Measurements from ENCODE around the gene SCUBE1.

- TF ChIP-seq, protein P1, sequence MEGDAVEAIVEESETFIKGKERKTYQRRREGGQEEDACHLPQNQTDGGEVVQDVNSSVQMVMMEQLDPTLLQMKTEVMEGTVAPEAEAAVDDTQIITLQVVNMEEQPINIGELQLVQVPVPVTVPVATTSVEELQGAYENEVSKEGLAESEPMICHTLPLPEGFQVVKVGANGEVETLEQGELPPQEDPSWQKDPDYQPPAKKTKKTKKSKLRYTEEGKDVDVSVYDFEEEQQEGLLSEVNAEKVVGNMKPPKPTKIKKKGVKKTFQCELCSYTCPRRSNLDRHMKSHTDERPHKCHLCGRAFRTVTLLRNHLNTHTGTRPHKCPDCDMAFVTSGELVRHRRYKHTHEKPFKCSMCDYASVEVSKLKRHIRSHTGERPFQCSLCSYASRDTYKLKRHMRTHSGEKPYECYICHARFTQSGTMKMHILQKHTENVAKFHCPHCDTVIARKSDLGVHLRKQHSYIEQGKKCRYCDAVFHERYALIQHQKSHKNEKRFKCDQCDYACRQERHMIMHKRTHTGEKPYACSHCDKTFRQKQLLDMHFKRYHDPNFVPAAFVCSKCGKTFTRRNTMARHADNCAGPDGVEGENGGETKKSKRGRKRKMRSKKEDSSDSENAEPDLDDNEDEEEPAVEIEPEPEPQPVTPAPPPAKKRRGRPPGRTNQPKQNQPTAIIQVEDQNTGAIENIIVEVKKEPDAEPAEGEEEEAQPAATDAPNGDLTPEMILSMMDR (IDR thresholded peaks at IDR 0.05): no peak
- TF ChIP-seq EP300 (IDR thresholded peaks at IDR 0.05): no peak
- TF ChIP-seq POLR2AphosphoS5 (IDR thresholded peaks at IDR 0.05): no peak
Measured at GRCh38 chr22:43310311-43310710, 32.9 kb downstream of the SCUBE1 start.
